ENCODE data around the gene SP140L. TPM values are rescaled to one million over a fixed set of nuclear protein-coding genes. Genes with fewer than 3 reads are reported as not detected.

Gene SP140L
- total RNA-seq, 1 donor from 2014 or later = 6.6 TPM

DNA sequence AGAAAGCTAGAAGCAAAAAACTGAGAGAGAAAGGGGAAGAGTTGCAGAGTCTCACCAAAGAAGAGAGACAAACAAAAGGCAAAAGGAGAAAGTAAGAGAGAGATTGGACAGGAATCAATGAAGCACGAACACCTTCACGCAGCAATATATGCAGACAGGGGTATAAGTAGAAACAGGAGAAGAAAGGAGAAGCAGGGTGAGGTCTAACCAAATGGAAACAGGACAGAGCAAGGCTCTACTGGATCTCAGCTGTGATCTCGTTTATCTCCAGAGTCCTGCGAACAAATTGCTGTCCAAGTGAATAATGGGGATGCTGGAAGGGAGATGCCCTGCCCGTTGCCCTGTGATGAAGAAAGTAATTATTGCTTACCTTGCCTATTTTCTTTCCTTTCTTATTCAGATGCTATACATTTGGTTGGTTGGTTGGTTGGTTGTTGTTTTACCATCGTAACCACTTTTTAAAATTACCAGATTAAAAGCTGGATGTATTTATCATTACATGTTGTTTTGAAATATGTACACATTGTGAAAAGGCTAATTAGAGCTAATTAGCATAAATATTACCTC, 123.0 kb downstream of the SP140L start:
- Mint-ChIP-seq H3K27me3 (no peaks in the 10 kb centered on the region), H3K4me3 (no peak overlapping the region), H3K27ac (no peak overlapping the region), H3K9me3 (no peaks in the 10 kb centered on the region), H3K4me1 (ENCODE audit: unreplicated experiment) (no peaks in the 10 kb centered on the region), H3K36me3 (peaks cover 12% of the 10 kb centered on the region)
- no peak for DNase-seq (ENCODE audit: extremely low spot score, unreplicated experiment)
- TF ChIP-seq, protein P1, sequence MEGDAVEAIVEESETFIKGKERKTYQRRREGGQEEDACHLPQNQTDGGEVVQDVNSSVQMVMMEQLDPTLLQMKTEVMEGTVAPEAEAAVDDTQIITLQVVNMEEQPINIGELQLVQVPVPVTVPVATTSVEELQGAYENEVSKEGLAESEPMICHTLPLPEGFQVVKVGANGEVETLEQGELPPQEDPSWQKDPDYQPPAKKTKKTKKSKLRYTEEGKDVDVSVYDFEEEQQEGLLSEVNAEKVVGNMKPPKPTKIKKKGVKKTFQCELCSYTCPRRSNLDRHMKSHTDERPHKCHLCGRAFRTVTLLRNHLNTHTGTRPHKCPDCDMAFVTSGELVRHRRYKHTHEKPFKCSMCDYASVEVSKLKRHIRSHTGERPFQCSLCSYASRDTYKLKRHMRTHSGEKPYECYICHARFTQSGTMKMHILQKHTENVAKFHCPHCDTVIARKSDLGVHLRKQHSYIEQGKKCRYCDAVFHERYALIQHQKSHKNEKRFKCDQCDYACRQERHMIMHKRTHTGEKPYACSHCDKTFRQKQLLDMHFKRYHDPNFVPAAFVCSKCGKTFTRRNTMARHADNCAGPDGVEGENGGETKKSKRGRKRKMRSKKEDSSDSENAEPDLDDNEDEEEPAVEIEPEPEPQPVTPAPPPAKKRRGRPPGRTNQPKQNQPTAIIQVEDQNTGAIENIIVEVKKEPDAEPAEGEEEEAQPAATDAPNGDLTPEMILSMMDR (conservative IDR thresholded peaks at IDR 0.05) = no peak

DNA sequence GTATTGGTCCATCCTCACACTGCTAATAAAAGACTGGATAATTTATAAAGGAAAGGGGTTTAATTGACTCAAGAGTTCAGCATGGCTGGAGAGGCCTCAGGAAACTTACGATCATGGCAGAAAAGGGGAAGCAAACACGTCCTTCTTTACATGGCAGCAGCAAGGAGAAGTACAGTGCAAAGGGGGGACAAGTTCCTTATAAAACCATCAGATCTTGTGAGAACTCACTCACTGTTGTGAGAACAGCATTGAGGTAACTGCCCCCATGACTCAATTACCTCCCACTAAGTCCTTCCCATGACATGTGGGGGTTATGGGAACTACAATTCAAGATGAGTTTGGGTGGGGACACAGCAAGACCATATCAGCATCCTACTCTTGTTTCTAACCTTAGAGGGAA, 126.0 kb downstream of the SP140L start:
- peaks cover 7% of the 10 kb centered on the region for H3K9me3 Mint-ChIP-seq
- H3K4me3 Mint-ChIP-seq = no peak overlapping the region
- TF ChIP-seq, protein P1 (conservative IDR thresholded peaks at IDR 0.05) = no peak
- no peak overlapping the region for H3K27ac Mint-ChIP-seq
- peaks cover 10% of the 10 kb centered on the region for H3K36me3 Mint-ChIP-seq
- H3K27me3 Mint-ChIP-seq = no peaks in the 10 kb centered on the region
- DNase-seq (ENCODE audit: extremely low spot score, unreplicated experiment) = no peak
- H3K4me1 Mint-ChIP-seq (ENCODE audit: unreplicated experiment) = no peaks in the 10 kb centered on the region

Other genes with a start within 250 kb of the SP140L start
- 8.6 and 15.4 TPM in 2 replicates for gene SP110, start 107.2 kb upstream of the SP140L start, total RNA-seq (ENCODE audit: low replicate concordance)
- 0.97 and 1.00 TPM in 2 replicates for gene SP140, start 101.5 kb upstream of the SP140L start, total RNA-seq (ENCODE audit: low replicate concordance)
- 21.7 and 41.8 TPM in 2 replicates for gene SP100, start 89.0 kb downstream of the SP140L start, total RNA-seq (ENCODE audit: low replicate concordance)